ENCODE results near the gene HLCS.

DNA sequence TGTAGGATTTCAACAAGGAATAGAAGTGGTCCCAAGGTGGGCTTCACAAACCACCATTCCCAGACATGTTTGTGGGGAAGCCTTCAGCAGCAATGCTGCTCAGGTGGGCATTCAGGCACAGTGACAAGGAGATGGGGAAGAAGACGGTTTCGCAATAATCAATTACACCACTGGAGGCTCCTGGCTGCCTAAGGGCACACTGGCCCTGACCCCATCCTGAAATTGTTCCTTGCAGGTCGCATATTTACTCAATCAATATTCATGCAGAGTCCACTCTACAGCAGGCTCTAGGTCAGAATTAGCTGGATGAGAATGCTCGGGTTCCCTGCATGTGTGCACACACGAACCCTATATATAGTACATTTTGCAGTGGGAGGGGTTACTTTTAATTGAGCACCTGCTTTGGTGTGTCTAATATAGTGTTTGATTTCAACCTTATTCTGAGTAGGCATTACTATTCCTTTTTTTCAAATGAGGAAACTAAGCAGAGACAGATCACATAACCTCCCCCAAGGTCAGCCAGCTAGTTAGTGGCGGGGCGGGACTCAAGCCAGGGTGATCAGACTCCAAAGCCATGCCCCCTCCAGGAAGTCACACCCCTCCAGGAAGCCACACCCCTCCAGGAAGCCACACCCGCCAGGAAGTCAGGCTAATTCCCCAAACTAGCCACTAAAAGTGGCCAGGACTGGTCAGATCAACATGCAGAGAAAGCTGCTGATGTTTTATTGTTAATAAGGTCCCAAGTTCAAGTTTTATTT, 106.5 kb downstream of the HLCS start:
- TF ChIP-seq, protein P1, sequence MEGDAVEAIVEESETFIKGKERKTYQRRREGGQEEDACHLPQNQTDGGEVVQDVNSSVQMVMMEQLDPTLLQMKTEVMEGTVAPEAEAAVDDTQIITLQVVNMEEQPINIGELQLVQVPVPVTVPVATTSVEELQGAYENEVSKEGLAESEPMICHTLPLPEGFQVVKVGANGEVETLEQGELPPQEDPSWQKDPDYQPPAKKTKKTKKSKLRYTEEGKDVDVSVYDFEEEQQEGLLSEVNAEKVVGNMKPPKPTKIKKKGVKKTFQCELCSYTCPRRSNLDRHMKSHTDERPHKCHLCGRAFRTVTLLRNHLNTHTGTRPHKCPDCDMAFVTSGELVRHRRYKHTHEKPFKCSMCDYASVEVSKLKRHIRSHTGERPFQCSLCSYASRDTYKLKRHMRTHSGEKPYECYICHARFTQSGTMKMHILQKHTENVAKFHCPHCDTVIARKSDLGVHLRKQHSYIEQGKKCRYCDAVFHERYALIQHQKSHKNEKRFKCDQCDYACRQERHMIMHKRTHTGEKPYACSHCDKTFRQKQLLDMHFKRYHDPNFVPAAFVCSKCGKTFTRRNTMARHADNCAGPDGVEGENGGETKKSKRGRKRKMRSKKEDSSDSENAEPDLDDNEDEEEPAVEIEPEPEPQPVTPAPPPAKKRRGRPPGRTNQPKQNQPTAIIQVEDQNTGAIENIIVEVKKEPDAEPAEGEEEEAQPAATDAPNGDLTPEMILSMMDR (IDR thresholded peaks at IDR 0.05) = no peak
- TF ChIP-seq POLR2A (IDR thresholded peaks at IDR 0.05) (no peak), POLR2AphosphoS5 (IDR thresholded peaks at IDR 0.05) (no peak)

Measured in prostate gland (tissue), 2 donors.